Astrocyte of the cerebellum (primary cell): ENCODE data around the gene AMOTL1.

Experiments used
- DNase-seq: peaks from one replicate; pipeline ENCODE4 v3.0.0-alpha.2; 2011; ENCODE audit warnings: low read depth
- H3K4me3 ChIP-seq: 2 replicates; pipeline ENCODE4 v1.5.1; 2011; ENCODE audit warnings: mild to moderate bottlenecking, low read depth, low read length, moderate library complexity
- CTCF ChIP-seq: IDR thresholded peaks from 2 replicates; pipeline ENCODE4 v1.5.1; 2012; ENCODE audit warnings: low read length, low read depth, moderate library complexity, mild to moderate bottlenecking; ENCODE audit errors: missing control alignments
- in situ Hi-C: cut with HindIII; loops from 2 replicates; pipeline ENCODE4 v1.10.0; 2017; ENCODE audit warnings: low sequenced_read_pairs

The AMOTL1 gene

GRCh38 chr11:94794287-94795168 is 26.4 kb downstream of the AMOTL1 start:
- in situ Hi-C loops = no loop called here
- peak overlapping the region; percentile 17 for H3K4me3 ChIP-seq
- DNase-seq = peak; percentile 97
- TF ChIP-seq CTCF = no peak

- in situ Hi-C loops = no loop called here
- no peak for TF ChIP-seq CTCF
- H3K4me3 ChIP-seq = peak overlapping the region; percentile 2
- DNase-seq = no peak
Observed at GRCh38 chr11:94795476-94796189, 27.5 kb downstream of the AMOTL1 start.

- in situ Hi-C loops = no loop called here
- DNase-seq = no peak
- no peak overlapping the region for H3K4me3 ChIP-seq
- no peak for TF ChIP-seq CTCF
Observed at GRCh38 chr11:94796190-94796580, 28.0 kb downstream of the AMOTL1 start.

GRCh38 chr11:94796863-94797262 is 28.7 kb downstream of the AMOTL1 start:
- no peak for DNase-seq
- TF ChIP-seq CTCF = no peak
- H3K4me3 ChIP-seq = no peak overlapping the region
- in situ Hi-C loops = no loop called here

- no peak for DNase-seq
- H3K4me3 ChIP-seq = no peak overlapping the region
- in situ Hi-C loops = no loop called here
- no peak for TF ChIP-seq CTCF
Observed at GRCh38 chr11:94799726-94800125, 31.6 kb downstream of the AMOTL1 start.

- no peak overlapping the region for H3K4me3 ChIP-seq
- no peak for TF ChIP-seq CTCF
- DNase-seq = peak; percentile 49
- in situ Hi-C loops = no loop called here
Observed at GRCh38 chr11:94800414-94800813, 32.3 kb downstream of the AMOTL1 start.
